K562 (cell line): ENCODE data around the gene ZBTB48. TPM values are rescaled to one million over a fixed set of nuclear protein-coding genes. Genes with fewer than 3 reads are reported as not detected.

Experiments used
- CBX5 ChIP-seq: IDR thresholded peaks from 2 replicates; pipeline ENCODE4 v1.6.1; 2014; ENCODE audit warnings: low read depth, borderline replicate concordance
- HNRNPH1 ChIP-seq: fragments of 200-400 bp; formaldehyde crosslinking; optimal IDR thresholded peaks from 2 replicates; pipeline ENCODE3; 2017; ENCODE audit warnings: low read depth, mild to moderate bottlenecking, low read length, moderate library complexity
- JUND ChIP-seq, 2 experiments: IDR thresholded peaks; 2 replicates in 1 of 2; 3 replicates in 1 of 2; pipeline ENCODE4 v1.6.1; 2011; ENCODE audit warnings: borderline replicate concordance in 2 of 2, low read depth in 2 of 2, low read length in 2 of 2, improper control_type of control experiment in 1 of 2, missing biosample characterization in 1 of 2, missing genetic modification characterization in 1 of 2, missing genetic modification reagents in 1 of 2
- MAZ ChIP-seq, 2 experiments: fragments of 450-650 bp in 1 of 2; sonication (generic) in 1 of 2; formaldehyde crosslinking; IDR thresholded peaks in 1 of 2; conservative IDR thresholded peaks in 1 of 2; 2 replicates each; pipeline versions ENCODE4 v1.4.0 to v1.5.0; 2020; ENCODE audit warnings: mild to moderate bottlenecking in 1 of 2, missing genetic modification reagents in 1 of 2
- MLX ChIP-seq, 2 experiments: fragments of 450-650 bp in 1 of 2; sonication (generic) in 1 of 2; formaldehyde crosslinking; conservative IDR thresholded peaks; 2 replicates each; pipeline versions ENCODE4 v1.4.0 to v1.8.1; 2020 to 2022; ENCODE audit warnings: mild to moderate bottlenecking in 1 of 2, missing genetic modification reagents in 1 of 2
- NFYB ChIP-seq: IDR thresholded peaks from 2 replicates; pipeline ENCODE4 v1.6.1; 2011; ENCODE audit warnings: mild to moderate bottlenecking, moderate library complexity; ENCODE audit not compliant: insufficient read length; ENCODE audit errors: extremely low read depth
- PKNOX1 ChIP-seq: fragments of 450-650 bp; IDR thresholded peaks from 2 replicates; pipeline ENCODE4 v1.6.1; 2016
- ZC3H4 ChIP-seq: sonication (generic); formaldehyde crosslinking; IDR thresholded peaks from 2 replicates; pipeline ENCODE4 v1.9.0; 2021; ENCODE audit warnings: missing genetic modification reagents, borderline replicate concordance
- ZNF395 ChIP-seq: fragments of 200-800 bp; sonication (Bioruptor generic); IDR thresholded peaks from 2 replicates; pipeline ENCODE4 v1.6.1; 2017; ENCODE audit warnings: missing genetic modification characterization, missing compliant biosample characterization
- polyA plus RNA-seq, 8 experiments: library from polyadenylated mRNA; depleted of rRNA in 4 of 8; stranded (reverse) in 5 of 8; unstranded in 3 of 8; fragments of >200 nt; fragmentation: Nextera tagmentation in 2 of 8; fragmentation: Illumina TruSeq in 1 of 8; extraction: Ambion mirVana in 2 of 8; extraction: Trizol in 1 of 8; gene quantifications; 2 replicates each; pipeline versions ENCODE4 v1.2.1 to v1.2.3, GENCODE V29; 2011 to 2014; ENCODE audit warnings: inconsistent platforms in 1 of 8, missing spikeins in 1 of 8
- total RNA-seq, 7 experiments: library from RNA; depleted of rRNA in 6 of 7; stranded (reverse); fragments of >200 nt in 6 of 7; fragmentation: Illumina TruSeq in 2 of 7; extraction: Trizol in 2 of 7; gene quantifications; 2 replicates each; pipeline versions ENCODE4 v1.2.1 to v1.2.3, GENCODE V29; 2011 to 2021; ENCODE audit warnings: low replicate concordance in 1 of 7
- TF ChIP-seq, protein P1 (sequence below): fragments of 250-450 bp; sonication (Bioruptor Pico); IDR thresholded peaks from 2 replicates; pipeline ENCODE4 v1.8.0; 2021; ENCODE audit warnings: moderate library complexity, mild to moderate bottlenecking, inconsistent platforms
- TF ChIP-seq, protein P2 (sequence below), 2 experiments: IDR thresholded peaks; 2 replicates each; pipeline ENCODE4 v1.6.1; 2011; ENCODE audit warnings: borderline replicate concordance in 1 of 2, control low read depth in 1 of 2, low read depth in 1 of 2, low read length in 1 of 2, mild to moderate bottlenecking in 1 of 2, mixed read lengths in 1 of 2, moderate library complexity in 1 of 2; ENCODE audit not compliant: insufficient read depth in 1 of 2, insufficient read length in 1 of 2, poor library complexity in 1 of 2, severe bottlenecking in 1 of 2; ENCODE audit errors: extremely low read depth in 1 of 2
- TF ChIP-seq, protein P3 (sequence below): sonication (generic); formaldehyde crosslinking; IDR thresholded peaks from 2 replicates; pipeline ENCODE4 v1.8.0; 2023; ENCODE audit warnings: mild to moderate bottlenecking, missing genetic modification reagents

Gene ZBTB48
- total and polyA plus RNA-seq, 9 of the 15 experiments (the other 6 are each of a cell fraction or from before 2014, with no cell fraction given): 1.9 to 66.9 (median 29.5) TPM

DNA sequence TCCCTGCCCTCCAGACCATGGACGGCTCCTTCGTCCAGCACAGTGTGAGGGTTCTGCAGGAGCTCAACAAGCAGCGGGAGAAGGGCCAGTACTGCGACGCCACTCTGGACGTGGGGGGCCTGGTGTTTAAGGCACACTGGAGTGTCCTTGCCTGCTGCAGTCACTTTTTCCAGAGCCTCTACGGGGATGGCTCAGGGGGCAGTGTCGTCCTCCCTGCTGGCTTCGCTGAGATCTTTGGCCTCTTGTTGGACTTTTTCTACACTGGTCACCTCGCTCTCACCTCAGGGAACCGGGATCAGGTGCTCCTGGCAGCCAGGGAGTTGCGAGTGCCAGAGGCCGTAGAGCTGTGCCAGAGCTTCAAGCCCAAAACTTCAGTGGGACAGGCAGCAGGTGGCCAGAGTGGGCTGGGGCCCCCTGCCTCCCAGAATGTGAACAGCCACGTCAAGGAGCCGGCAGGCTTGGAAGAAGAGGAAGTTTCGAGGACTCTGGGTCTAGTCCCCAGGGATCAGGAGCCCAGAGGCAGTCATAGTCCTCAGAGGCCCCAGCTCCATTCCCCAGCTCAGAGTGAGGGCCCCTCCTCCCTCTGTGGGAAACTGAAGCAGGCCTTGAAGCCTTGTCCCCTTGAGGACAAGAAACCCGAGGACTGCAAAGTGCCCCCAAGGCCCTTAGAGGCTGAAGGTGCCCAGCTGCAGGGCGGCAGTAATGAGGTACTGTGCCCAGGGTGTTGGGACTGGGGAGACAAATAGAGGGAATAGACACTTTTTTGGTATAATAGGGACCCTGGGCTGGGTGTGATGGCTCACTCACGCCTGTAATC is 1.0 kb downstream of the ZBTB48 start (continued):
- 0 out of 4 replicates have a peak, but pooled peaks of 1 of the 2 experiments have one; percentile 27 for TF ChIP-seq MLX (CRISPR knock-in tag; conservative IDR thresholded peaks at IDR 0.05)
- no peak for TF ChIP-seq CBX5
- peak; percentile 66; the same call in 1 of the 2 replicates for TF ChIP-seq ZNF395 (CRISPR knock-in tag)
- no peak for TF ChIP-seq NFYB
- 0 out of 4 replicates have a peak, but pooled peaks of 1 of the 2 experiments have one; percentile 6 for TF ChIP-seq MAZ (CRISPR knock-in tag; conservative IDR thresholded peaks at IDR 0.05 in 1 of 2, IDR thresholded peaks at IDR 0.05 in 1 of 2)
- TF ChIP-seq JUND (IDR thresholded peaks at IDR 0.05; ENCODE audit: borderline replicate concordance, low read depth, low read length): no peak
- TF ChIP-seq JUND (tag; IDR thresholded peaks at IDR 0.05; ENCODE audit: borderline replicate concordance, low read depth, low read length): no peak
- no peak for TF ChIP-seq HNRNPH1
- TF ChIP-seq, protein P1, sequence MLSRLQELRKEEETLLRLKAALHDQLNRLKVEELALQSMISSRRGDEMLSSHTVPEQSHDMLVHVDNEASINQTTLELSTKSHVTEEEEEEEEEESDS: no peak
- TF ChIP-seq, protein P2, sequence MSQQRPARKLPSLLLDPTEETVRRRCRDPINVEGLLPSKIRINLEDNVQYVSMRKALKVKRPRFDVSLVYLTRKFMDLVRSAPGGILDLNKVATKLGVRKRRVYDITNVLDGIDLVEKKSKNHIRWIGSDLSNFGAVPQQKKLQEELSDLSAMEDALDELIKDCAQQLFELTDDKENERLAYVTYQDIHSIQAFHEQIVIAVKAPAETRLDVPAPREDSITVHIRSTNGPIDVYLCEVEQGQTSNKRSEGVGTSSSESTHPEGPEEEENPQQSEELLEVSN (IDR thresholded peaks at IDR 0.05; ENCODE audit: borderline replicate concordance in 1 of 2, extremely low read depth in 1 of 2, insufficient read depth in 1 of 2, insufficient read length in 1 of 2, low read depth in 1 of 2, low read length in 1 of 2, poor library complexity in 1 of 2, severe bottlenecking in 1 of 2): peak in 1 of 2 experiments; percentile 37
- no peak for TF ChIP-seq ZC3H4 (CRISPR knock-in tag)
- TF ChIP-seq, protein P3, sequence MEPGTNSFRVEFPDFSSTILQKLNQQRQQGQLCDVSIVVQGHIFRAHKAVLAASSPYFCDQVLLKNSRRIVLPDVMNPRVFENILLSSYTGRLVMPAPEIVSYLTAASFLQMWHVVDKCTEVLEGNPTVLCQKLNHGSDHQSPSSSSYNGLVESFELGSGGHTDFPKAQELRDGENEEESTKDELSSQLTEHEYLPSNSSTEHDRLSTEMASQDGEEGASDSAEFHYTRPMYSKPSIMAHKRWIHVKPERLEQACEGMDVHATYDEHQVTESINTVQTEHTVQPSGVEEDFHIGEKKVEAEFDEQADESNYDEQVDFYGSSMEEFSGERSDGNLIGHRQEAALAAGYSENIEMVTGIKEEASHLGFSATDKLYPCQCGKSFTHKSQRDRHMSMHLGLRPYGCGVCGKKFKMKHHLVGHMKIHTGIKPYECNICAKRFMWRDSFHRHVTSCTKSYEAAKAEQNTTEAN (CRISPR knock-in tag): no peak
- TF ChIP-seq PKNOX1: no peak
